ES-I3 (cell line): ENCODE data around the gene TOR1AIP2.
A peak's percentile ranks its signal among the peaks of the same experiment; 100 is the strongest.

Experiments used
- H3K36me3 ChIP-seq: 2 replicates; pipeline ENCODE4 v1.6.1; 2013; ENCODE audit warnings: mild to moderate bottlenecking, low read length, control low read depth, moderate library complexity; ENCODE audit not compliant: insufficient read depth
- H3K4me1 ChIP-seq: 2 replicates; pipeline ENCODE4 v1.6.1; 2013; ENCODE audit warnings: mild to moderate bottlenecking, control low read depth, low read length; ENCODE audit not compliant: insufficient read depth
- H3K9ac ChIP-seq: 2 replicates; pipeline ENCODE4 v1.6.1; 2013; ENCODE audit warnings: low read depth, mild to moderate bottlenecking, low read length, moderate library complexity
- H3K9me3 ChIP-seq: 2 replicates; pipeline ENCODE4 v1.6.1; 2013; ENCODE audit warnings: mild to moderate bottlenecking, low read length, moderate library complexity; ENCODE audit not compliant: control insufficient read depth, insufficient read depth

TOR1AIP2 gene

DNA sequence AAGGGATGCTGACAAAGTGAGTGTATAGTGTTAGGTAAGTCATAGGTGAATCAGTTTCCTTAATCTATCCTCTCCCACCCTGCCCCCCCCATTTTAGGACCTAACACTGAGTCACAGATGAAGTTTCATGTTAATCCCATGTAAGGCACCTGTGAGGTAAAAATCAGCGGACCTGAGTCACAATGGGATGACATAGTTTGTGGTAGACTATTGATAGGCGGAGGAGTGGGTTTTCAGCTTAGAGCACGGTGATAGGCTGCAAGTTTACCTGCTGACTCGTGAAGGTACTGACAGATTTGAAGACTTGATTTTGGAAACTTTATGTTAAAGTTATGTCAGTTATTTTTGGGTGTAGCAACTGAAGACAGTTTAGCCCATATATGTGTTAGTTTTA lies 6.1 kb upstream of the TOR1AIP2 start:
- peak overlapping the region; percentile 93; the same call in 1 of the 2 replicates for H3K9ac ChIP-seq
- no peaks in the 10 kb centered on the region for H3K9me3 ChIP-seq
- H3K36me3 ChIP-seq = no peaks in the 10 kb centered on the region
- no peaks in the 10 kb centered on the region for H3K4me1 ChIP-seq

GRCh38 chr1:179883040-179883744 lies 5.6 kb upstream of the TOR1AIP2 start:
- H3K4me1 ChIP-seq = no peaks in the 10 kb centered on the region
- H3K9me3 ChIP-seq = no peaks in the 10 kb centered on the region
- H3K36me3 ChIP-seq = no peaks in the 10 kb centered on the region
- H3K9ac ChIP-seq = peak overlapping the region; percentile 93

DNA sequence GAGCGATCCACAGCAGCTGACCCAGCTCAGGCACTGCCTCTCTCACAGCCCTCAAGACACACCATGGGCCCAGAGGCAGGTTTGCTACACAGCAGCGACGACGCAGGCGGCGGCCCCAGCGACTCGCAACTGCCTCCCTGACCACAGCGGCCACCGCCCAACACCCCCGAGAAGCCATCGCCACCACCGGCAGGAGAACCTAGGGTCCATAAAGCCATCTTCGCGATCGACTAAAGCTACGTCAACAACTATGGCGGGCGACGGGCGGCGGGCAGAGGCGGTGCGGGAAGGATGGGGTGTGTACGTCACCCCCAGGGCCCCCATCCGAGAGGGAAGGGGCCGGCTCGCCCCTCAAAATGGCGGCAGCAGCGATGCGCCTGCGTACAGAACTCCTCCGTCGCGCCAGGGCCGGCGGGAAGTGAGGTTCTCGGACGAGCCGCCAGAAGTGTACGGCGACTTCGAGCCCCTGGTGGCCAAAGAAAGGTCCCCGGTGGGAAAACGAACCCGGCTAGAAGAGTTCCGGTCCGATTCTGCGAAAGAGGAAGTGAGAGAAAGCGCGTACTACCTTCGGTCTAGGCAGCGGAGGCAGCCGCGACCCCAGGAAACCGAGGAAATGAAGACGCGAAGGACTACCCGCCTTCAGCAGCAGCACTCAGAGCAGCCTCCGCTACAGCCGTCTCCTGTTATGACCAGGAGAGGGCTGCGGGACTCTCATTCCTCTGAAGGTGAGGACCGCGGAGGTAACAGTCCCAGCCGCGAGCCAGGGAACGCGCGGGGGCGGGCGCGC lies 4.8 kb upstream of the TOR1AIP2 start, which contains the start of gene TOR1AIP1:
TSS of gene TOR1AIP1 (plus strand) at position 33 of the 787 bp plus-strand sequence. CDS start at position 251, 218 bp downstream.
- H3K36me3 ChIP-seq = no peaks in the 10 kb centered on the region
- peak within 1 kb of the TSS; percentile 93 for H3K9ac ChIP-seq
- H3K4me1 ChIP-seq = no peaks in the 10 kb centered on the region
- H3K9me3 ChIP-seq = no peaks in the 10 kb centered on the region

- no peaks in the 10 kb centered on the region for H3K9me3 ChIP-seq
- no peaks in the 10 kb centered on the region for H3K4me1 ChIP-seq
- H3K9ac ChIP-seq = peak overlapping the region; percentile 93
- H3K36me3 ChIP-seq = no peaks in the 10 kb centered on the region
Measured at GRCh38 chr1:179881642-179882252, 4.1 kb upstream of the TOR1AIP2 start.

DNA sequence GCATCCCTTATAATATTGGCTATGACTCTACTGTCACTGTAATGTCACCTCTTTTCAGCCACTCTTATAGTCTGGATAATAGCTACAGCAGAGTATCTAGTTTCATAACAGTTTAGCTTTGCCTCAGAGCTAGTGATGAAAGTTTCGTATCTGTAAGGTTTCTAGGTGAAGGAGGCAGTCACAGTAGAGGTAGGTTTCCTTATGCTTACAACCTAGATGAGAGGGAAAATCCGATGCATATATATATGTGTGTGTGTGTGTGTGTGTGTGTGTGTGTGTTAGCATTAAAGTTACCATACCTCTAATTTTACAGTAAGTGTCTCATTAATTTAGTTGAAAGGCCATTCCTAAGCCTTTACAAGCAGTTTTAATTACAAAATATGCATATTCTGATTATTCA lies 2.2 kb upstream of the TOR1AIP2 start:
- H3K36me3 ChIP-seq = no peaks in the 10 kb centered on the region
- no peaks in the 10 kb centered on the region for H3K9me3 ChIP-seq
- no peak overlapping the region for H3K9ac ChIP-seq
- H3K4me1 ChIP-seq = no peaks in the 10 kb centered on the region

GRCh38 chr1:179876300-179876715 lies 1.3 kb downstream of the TOR1AIP2 start:
- Histone ChIP-seq H3K9ac (peak overlapping the region; percentile 86; the same call in 1 of the 2 replicates), H3K9me3 (no peaks in the 10 kb centered on the region), H3K36me3 (peaks cover 4% of the 10 kb centered on the region; the same call in 1 of the 2 replicates), H3K4me1 (no peaks in the 10 kb centered on the region)

- Histone ChIP-seq H3K4me1 (no peaks in the 10 kb centered on the region), H3K9me3 (no peaks in the 10 kb centered on the region), H3K9ac (no peak overlapping the region), H3K36me3 (peaks cover 4% of the 10 kb centered on the region; the same call in 1 of the 2 replicates)
Measured at GRCh38 chr1:179875596-179876299, 1.9 kb downstream of the TOR1AIP2 start.

GRCh38 chr1:179873438-179873851 lies 4.2 kb downstream of the TOR1AIP2 start:
- Histone ChIP-seq H3K9me3 (no peaks in the 10 kb centered on the region), H3K4me1 (no peaks in the 10 kb centered on the region), H3K36me3 (peaks cover 4% of the 10 kb centered on the region; the same call in 1 of the 2 replicates), H3K9ac (no peak overlapping the region)

GRCh38 chr1:179872558-179872957 lies 5.0 kb downstream of the TOR1AIP2 start:
- peaks cover 4% of the 10 kb centered on the region; the same call in 1 of the 2 replicates for H3K36me3 ChIP-seq
- no peak overlapping the region for H3K9ac ChIP-seq
- no peaks in the 10 kb centered on the region for H3K4me1 ChIP-seq
- H3K9me3 ChIP-seq = no peaks in the 10 kb centered on the region

- Histone ChIP-seq H3K9me3 (no peaks in the 10 kb centered on the region), H3K9ac (no peak overlapping the region), H3K36me3 (peaks cover 4% of the 10 kb centered on the region), H3K4me1 (no peaks in the 10 kb centered on the region)
Measured at GRCh38 chr1:179871940-179872339, 5.7 kb downstream of the TOR1AIP2 start.

GRCh38 chr1:179870870-179871269 lies 6.7 kb downstream of the TOR1AIP2 start:
- peaks cover 4% of the 10 kb centered on the region for H3K36me3 ChIP-seq
- H3K9me3 ChIP-seq = no peaks in the 10 kb centered on the region
- H3K4me1 ChIP-seq = no peaks in the 10 kb centered on the region
- no peak overlapping the region for H3K9ac ChIP-seq

DNA sequence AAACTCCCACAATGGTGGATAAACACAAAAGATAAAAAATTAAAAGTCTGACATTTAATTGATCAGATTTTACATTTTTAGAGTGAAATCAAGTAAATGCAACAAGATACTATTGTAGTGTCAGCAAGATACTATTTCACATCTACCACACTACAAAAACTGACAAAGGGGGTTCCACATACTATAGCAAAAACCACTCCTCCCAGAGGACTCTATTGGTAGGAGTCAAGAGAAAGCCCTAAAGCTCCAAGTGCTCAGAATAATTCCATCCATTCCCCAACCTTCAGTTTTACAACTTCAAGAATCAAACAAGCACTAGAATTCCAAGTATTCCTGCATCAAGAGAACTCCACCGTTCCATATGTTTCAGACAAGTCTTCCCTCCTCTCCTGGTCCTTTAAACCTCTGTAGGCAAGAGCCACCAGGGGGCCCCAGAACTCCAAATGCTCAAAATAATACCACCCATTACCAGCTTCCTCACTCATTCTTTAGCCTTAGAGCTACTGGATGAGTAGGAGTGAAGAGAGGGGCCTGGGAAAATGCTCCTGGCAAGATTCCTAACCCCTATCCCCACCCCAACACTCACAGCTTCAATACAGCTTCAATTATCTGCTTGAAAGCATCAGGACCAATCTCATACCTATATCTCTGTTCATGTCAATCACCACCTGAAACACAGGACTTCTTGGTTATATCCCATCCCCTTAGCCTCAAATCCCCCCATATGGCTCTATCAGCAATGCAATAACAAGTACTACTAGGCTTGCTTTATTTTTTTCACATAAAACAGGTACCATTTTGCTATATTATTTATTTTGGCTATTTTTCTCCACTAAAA lies 9.9 kb downstream of the TOR1AIP2 start:
- Histone ChIP-seq H3K9me3 (no peaks in the 10 kb centered on the region), H3K9ac (no peak overlapping the region), H3K4me1 (no peaks in the 10 kb centered on the region), H3K36me3 (peaks cover 20% of the 10 kb centered on the region)

DNA sequence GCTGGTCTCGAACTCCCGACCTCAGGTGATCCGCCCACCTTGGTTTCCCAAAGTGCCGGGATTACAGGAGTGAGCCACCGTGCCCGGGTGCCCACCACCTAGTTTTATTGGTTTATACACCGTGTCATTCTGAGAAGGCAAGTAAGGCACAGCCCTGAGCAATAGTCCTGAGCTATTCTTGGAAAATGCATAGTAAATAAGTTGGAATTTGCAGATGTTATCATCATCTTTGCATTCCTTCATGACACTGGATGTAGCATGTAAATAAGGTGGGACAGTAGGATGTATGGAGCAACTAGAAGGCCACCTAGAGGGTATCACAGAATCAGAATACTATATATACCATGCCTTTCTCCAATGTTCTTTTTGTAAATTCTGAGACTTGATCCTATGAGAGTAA lies 11.0 kb downstream of the TOR1AIP2 start:
- Histone ChIP-seq H3K4me1 (no peaks in the 10 kb centered on the region), H3K36me3 (peaks cover 17% of the 10 kb centered on the region), H3K9ac (no peak overlapping the region), H3K9me3 (no peaks in the 10 kb centered on the region)
